Prostate gland (tissue), 2 donors: Measurements from ENCODE around the gene CTTNBP2NL.

Source experiments
- CTCF ChIP-seq, 4 experiments: fragments of 200-600 bp in 2 of 4; fragments of 450-650 bp in 2 of 4; sonication (generic) in 2 of 4; IDR thresholded peaks; 1 replicate in 3 of 4; 2 replicates in 1 of 4; pipeline ENCODE4 v1.5.1; 2016 to 2019; ENCODE audit warnings: antibody characterized with exemption in 4 of 4, mild to moderate bottlenecking in 2 of 4, moderate library complexity in 2 of 4
- POLR2A ChIP-seq: fragments of 450-650 bp; IDR thresholded peaks from one replicate; pipeline ENCODE4 v1.6.1; 2016; ENCODE audit warnings: antibody characterized with exemption, mild to moderate bottlenecking
- POLR2AphosphoS5 ChIP-seq: sonication (generic); formaldehyde crosslinking; IDR thresholded peaks from one replicate; pipeline ENCODE4 v1.6.1; 2017; ENCODE audit warnings: antibody characterized with exemption

GRCh38 chr1:112502826-112503225 is 106.8 kb downstream of the CTTNBP2NL start:
- no peak for TF ChIP-seq POLR2A
- TF ChIP-seq POLR2AphosphoS5: no peak
- TF ChIP-seq CTCF (IDR thresholded peaks at IDR 0.05): no peak
